HUES64 (cell line): ENCODE data around the gene LRRTM4.
A peak's percentile ranks its signal among the peaks of the same experiment; 100 is the strongest.

Source experiments
- H3K27ac ChIP-seq: 2 replicates; pipeline ENCODE4 v1.7.0; 2013; ENCODE audit warnings: low read depth, low read length, inconsistent platforms
- H3K27me3 ChIP-seq: 2 replicates; pipeline ENCODE4 v1.6.1; 2013; ENCODE audit warnings: mild to moderate bottlenecking, low read length; ENCODE audit not compliant: insufficient read depth
- H3K36me3 ChIP-seq: 2 replicates; pipeline ENCODE4 v1.6.1; 2013; ENCODE audit warnings: mild to moderate bottlenecking, low read length; ENCODE audit not compliant: insufficient read depth
- H3K4me1 ChIP-seq: 2 replicates; pipeline ENCODE4 v1.6.1; 2013; ENCODE audit warnings: mild to moderate bottlenecking, low read length, moderate library complexity; ENCODE audit not compliant: insufficient read depth
- H3K4me3 ChIP-seq: 2 replicates; pipeline ENCODE4 v1.5.1; 2013; ENCODE audit warnings: mild to moderate bottlenecking, low read length, moderate library complexity
- H3K9ac ChIP-seq: 2 replicates; pipeline ENCODE4 v1.6.1; 2013; ENCODE audit warnings: mild to moderate bottlenecking, low read depth, low read length
- H3K9me3 ChIP-seq: 2 replicates; pipeline ENCODE4 v1.6.1; 2013; ENCODE audit warnings: low read depth, low read length; ENCODE audit not compliant: insufficient read depth
- WGBS: fragments of 150-250, 120-280 bp; methylation state at CpG from one replicate; pipeline ENCODE4 v1.1.7; 2013; ENCODE audit warnings: missing lambda C conversion rate; 5-methylcytosine and 5-hydroxymethylcytosine counted together

The LRRTM4 gene

DNA sequence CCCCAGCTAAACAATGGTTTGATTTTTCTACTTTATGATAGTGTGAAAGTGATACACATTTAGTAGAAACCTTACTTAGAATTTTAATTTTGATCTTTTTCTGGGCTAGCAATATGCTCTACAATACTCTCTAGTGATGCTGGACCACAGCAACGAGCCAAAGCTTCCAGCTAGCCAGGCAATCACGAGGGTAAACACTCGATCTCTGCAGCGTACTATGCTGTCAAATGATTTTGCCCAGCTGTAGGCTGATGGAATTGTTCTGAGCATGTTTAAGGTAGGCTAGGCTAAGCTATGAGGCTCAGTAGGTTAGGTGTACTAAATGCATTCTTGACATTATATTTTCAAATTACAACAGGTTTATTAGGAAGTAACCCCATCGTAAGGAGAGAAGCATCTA lies 207.5 kb downstream of the LRRTM4 start:
- Histone ChIP-seq H3K4me1 (no peaks in the 10 kb centered on the region), H3K36me3 (no peaks in the 10 kb centered on the region), H3K9ac (no peak overlapping the region), H3K4me3 (no peak overlapping the region), H3K27ac (no peak overlapping the region), H3K27me3 (no peaks in the 10 kb centered on the region), H3K9me3 (no peaks in the 10 kb centered on the region)
- 94% methylated on average over 4 of the region's 5 CpGs for WGBS

DNA sequence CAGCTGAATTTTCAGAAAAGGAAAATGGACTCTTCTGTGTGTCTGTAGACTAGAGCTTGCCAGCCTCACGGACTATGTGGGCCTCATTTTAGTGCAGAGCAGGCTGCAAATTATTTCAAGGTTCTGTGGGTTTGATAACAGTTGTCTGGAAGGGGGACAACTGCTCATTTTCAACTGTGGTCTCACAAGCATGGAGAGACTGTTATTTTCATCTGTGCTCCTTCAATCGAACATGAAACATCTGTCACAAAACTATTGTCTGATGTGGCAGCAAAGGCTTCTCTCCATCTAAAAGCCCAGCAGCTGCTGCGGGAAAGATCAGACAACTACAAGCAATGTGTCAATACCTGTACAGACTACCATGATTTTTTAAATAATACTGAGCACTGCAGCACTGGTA lies 211.8 kb downstream of the LRRTM4 start:
- WGBS, result 88% methylated on average over 3 of the region's 3 CpGs

DNA sequence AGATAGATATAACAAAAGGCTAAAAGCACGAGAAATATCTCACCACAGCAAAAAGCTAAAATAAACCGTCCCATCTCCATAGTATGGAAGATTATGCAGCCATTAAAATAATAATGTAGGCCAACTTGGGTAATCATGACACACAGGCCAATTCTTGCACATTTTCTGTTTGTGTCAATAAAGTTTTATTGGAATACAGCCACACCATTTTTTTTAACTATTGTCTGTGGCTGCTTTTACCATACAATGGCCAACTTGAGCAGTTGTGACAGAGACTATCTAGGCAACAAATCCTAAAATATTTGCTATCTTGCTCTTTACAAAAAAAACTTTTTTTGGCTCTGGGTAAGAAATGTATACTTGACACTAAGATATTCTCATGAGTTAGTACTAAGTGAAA lies 212.5 kb downstream of the LRRTM4 start:
- H3K4me3 ChIP-seq, result no peak overlapping the region
- H3K36me3 ChIP-seq, result no peaks in the 10 kb centered on the region
- H3K27ac ChIP-seq, result no peak overlapping the region
- H3K9ac ChIP-seq, result no peak overlapping the region
- no peaks in the 10 kb centered on the region for H3K4me1 ChIP-seq
- no CpG with 5 or more reads among the region's 2 CpGs for WGBS
- H3K27me3 ChIP-seq, result no peaks in the 10 kb centered on the region
- no peaks in the 10 kb centered on the region for H3K9me3 ChIP-seq

More for the DNA sequence above, 211.8 kb downstream of the LRRTM4 start:
- Histone ChIP-seq H3K4me3 (no peak overlapping the region), H3K4me1 (no peaks in the 10 kb centered on the region), H3K27ac (no peak overlapping the region), H3K36me3 (no peaks in the 10 kb centered on the region), H3K9me3 (no peaks in the 10 kb centered on the region), H3K27me3 (no peaks in the 10 kb centered on the region), H3K9ac (no peak overlapping the region)

- no peaks in the 10 kb centered on the region for H3K9me3 ChIP-seq
- H3K27ac ChIP-seq, result no peak overlapping the region
- H3K4me1 ChIP-seq, result no peaks in the 10 kb centered on the region; the same call in 1 of the 2 replicates
- no peaks in the 10 kb centered on the region for H3K36me3 ChIP-seq
- H3K27me3 ChIP-seq, result no peaks in the 10 kb centered on the region
- H3K9ac ChIP-seq, result no peak overlapping the region
- 71% methylated on average over 1 of the region's 1 CpG for WGBS
- H3K4me3 ChIP-seq, result no peak overlapping the region
Observed at GRCh38 chr2:77301441-77301840, 220.7 kb downstream of the LRRTM4 start.

GRCh38 chr2:77296791-77297190 lies 225.4 kb downstream of the LRRTM4 start:
- Histone ChIP-seq H3K36me3 (no peaks in the 10 kb centered on the region), H3K4me3 (no peak overlapping the region), H3K4me1 (no peaks in the 10 kb centered on the region; the same call in 1 of the 2 replicates), H3K9me3 (no peaks in the 10 kb centered on the region), H3K27ac (0 out of 2 replicates have a peak overlapping the region, but pooled peaks have one; percentile 7), H3K27me3 (no peaks in the 10 kb centered on the region), H3K9ac (no peak overlapping the region)
- WGBS, result 84% methylated on average over 4 of the region's 5 CpGs

DNA sequence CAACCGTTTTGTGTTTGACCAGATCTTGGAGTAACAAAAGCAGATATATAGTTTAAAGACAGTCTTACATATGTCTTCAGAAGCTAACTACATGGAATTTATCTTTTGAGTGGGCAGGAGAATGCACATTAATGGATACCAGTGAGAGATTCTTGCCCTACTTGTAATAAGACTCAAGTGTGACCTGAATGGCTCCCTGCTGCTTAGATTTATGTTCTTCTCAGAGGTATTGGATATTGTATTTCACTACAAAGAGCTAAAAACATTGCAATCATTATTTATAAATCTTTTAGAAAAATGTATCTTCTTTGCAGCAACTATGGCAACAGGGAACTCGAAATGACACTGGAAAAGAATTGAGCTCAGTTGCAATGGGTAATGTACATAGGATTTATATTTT lies 227.7 kb downstream of the LRRTM4 start:
- H3K27ac ChIP-seq, result no peak overlapping the region
- H3K9ac ChIP-seq, result no peak overlapping the region
- no peaks in the 10 kb centered on the region for H3K36me3 ChIP-seq
- 89% methylated on average over 1 of the region's 2 CpGs for WGBS
- no peak overlapping the region for H3K4me3 ChIP-seq
- H3K27me3 ChIP-seq, result no peaks in the 10 kb centered on the region
- H3K4me1 ChIP-seq, result no peaks in the 10 kb centered on the region; the same call in 1 of the 2 replicates
- no peaks in the 10 kb centered on the region for H3K9me3 ChIP-seq

DNA sequence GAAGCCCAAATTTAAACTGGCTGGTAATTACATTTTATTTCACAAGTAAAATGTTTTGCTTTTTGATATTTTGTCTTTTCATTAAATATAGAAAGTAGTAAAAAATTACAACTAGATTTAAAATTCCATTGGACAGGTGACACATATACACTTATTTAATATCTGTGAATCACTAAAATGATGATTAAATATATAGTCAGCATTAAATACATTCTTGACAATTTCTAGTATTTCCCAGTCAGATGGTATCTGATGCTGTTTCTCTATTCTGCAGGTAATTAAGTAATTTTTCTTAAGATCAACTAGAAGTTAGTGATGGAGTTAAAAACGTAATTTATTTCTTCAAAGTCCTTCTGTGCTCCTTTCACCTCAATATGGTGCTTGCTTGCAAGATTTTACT lies 237.8 kb downstream of the LRRTM4 start:
- 83% methylated on average over 1 of the region's 1 CpG for WGBS
- no peak overlapping the region for H3K4me3 ChIP-seq
- H3K36me3 ChIP-seq, result no peaks in the 10 kb centered on the region
- H3K27me3 ChIP-seq, result no peaks in the 10 kb centered on the region
- H3K4me1 ChIP-seq, result no peaks in the 10 kb centered on the region
- H3K9me3 ChIP-seq, result no peaks in the 10 kb centered on the region
- no peak overlapping the region for H3K9ac ChIP-seq
- no peak overlapping the region for H3K27ac ChIP-seq

DNA sequence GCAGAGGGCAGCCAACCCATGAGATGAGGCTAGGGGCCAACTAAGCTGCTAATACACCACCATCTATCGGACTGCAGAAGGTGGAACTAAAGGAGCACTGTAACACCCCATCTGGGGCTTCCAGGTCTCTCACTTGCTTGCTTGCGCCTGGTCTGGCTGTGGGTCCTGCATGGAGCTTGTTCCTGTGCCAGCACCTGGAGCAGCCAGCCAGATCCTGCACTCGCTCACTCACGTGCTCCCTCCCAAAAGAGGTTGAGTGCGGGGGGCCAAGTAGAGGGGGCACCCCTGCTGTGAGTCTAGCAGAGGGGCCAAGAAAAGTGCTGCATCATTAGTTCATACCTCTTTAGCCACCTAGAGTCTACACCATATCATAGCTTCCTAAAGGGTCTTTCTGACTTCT lies 250.9 kb downstream of the LRRTM4 start:
- Histone ChIP-seq H3K36me3 (no peaks in the 10 kb centered on the region), H3K27ac (no peak overlapping the region), H3K9me3 (no peaks in the 10 kb centered on the region), H3K4me3 (no peak overlapping the region), H3K4me1 (no peaks in the 10 kb centered on the region), H3K27me3 (no peaks in the 10 kb centered on the region), H3K9ac (no peak overlapping the region)
- 97% methylated on average over 5 of the region's 5 CpGs for WGBS

GRCh38 chr2:77270433-77270832 lies 251.7 kb downstream of the LRRTM4 start:
- Histone ChIP-seq H3K27ac (no peak overlapping the region), H3K9me3 (no peaks in the 10 kb centered on the region), H3K4me3 (no peak overlapping the region), H3K36me3 (no peaks in the 10 kb centered on the region), H3K9ac (no peak overlapping the region), H3K4me1 (no peaks in the 10 kb centered on the region), H3K27me3 (no peaks in the 10 kb centered on the region)
- WGBS, result 96% methylated on average over 3 of the region's 3 CpGs

- no peaks in the 10 kb centered on the region for H3K4me1 ChIP-seq
- no peaks in the 10 kb centered on the region for H3K9me3 ChIP-seq
- H3K36me3 ChIP-seq, result no peaks in the 10 kb centered on the region
- no peaks in the 10 kb centered on the region for H3K27me3 ChIP-seq
- no peak overlapping the region for H3K4me3 ChIP-seq
- WGBS, result 93% methylated on average over 3 of the region's 3 CpGs
- no peak overlapping the region for H3K27ac ChIP-seq
- no peak overlapping the region for H3K9ac ChIP-seq
Observed at GRCh38 chr2:77268626-77269025, 253.6 kb downstream of the LRRTM4 start.

- Histone ChIP-seq H3K27me3 (no peaks in the 10 kb centered on the region), H3K27ac (no peak overlapping the region), H3K4me1 (no peaks in the 10 kb centered on the region), H3K9me3 (peaks cover 5% of the 10 kb centered on the region; the same call in 1 of the 2 replicates), H3K9ac (no peak overlapping the region), H3K4me3 (no peak overlapping the region), H3K36me3 (no peaks in the 10 kb centered on the region)
Observed at GRCh38 chr2:77232909-77233425, 289.2 kb downstream of the LRRTM4 start.

GRCh38 chr2:77228391-77228790 lies 293.8 kb downstream of the LRRTM4 start:
- no peaks in the 10 kb centered on the region for H3K27me3 ChIP-seq
- 96% methylated on average over 1 of the region's 1 CpG for WGBS
- H3K4me3 ChIP-seq, result no peak overlapping the region
- no peak overlapping the region for H3K27ac ChIP-seq
- H3K36me3 ChIP-seq, result no peaks in the 10 kb centered on the region
- H3K4me1 ChIP-seq, result no peaks in the 10 kb centered on the region
- H3K9ac ChIP-seq, result no peak overlapping the region
- H3K9me3 ChIP-seq, result no peaks in the 10 kb centered on the region
